BJ (cell line): Measurements from ENCODE around the gene ZNF689. TPM values are rescaled to one million over a fixed set of nuclear protein-coding genes. Genes with fewer than 3 reads are reported as not detected.

Source experiments
- CTCF ChIA-PET: fragments of 350-600 bp; formaldehyde crosslinking; extraction: SDS; loops from one replicate; lab custom pipeline; 2021; ENCODE audit warnings: antibody characterized with exemption, inconsistent platforms; lab: Yijun Ruan, JAX
- POLR2A ChIA-PET: fragments of 300-600 bp; sonication (Branson Sonifier 250); formaldehyde crosslinking; extraction: SDS; loops from one replicate; lab custom pipeline; 2021; ENCODE audit warnings: antibody characterized with exemption; lab: Charles Lee
- DNase-seq: peaks from one replicate; pipeline ENCODE4 v3.0.0-alpha.2; 2011; ENCODE audit warnings: low read depth
- H3K27me3 ChIP-seq: 2 replicates; pipeline ENCODE4 v1.6.0; 2011; ENCODE audit warnings: low read length; ENCODE audit not compliant: control insufficient read depth, insufficient read depth
- H3K36me3 ChIP-seq: 2 replicates; pipeline ENCODE4 v1.5.1; 2011; ENCODE audit warnings: low read length; ENCODE audit not compliant: control insufficient read depth, insufficient read depth
- H3K4me3 ChIP-seq: 2 replicates; pipeline ENCODE4 v1.5.1; 2011; ENCODE audit warnings: low read depth, mild to moderate bottlenecking, control low read depth, low read length
- CTCF ChIP-seq: IDR thresholded peaks from 2 replicates; pipeline ENCODE4 v1.5.1; 2011; ENCODE audit warnings: low read depth, mild to moderate bottlenecking, control low read depth, inconsistent platforms, low read length, moderate library complexity; ENCODE audit not compliant: insufficient read depth
- polyA plus RNA-seq: library from polyadenylated mRNA; depleted of rRNA; stranded (reverse); fragments of >200 nt; gene quantifications from 2 replicates; pipeline ENCODE4 v1.2.3, GENCODE V29; 2011

The ZNF689 gene
- polyA plus RNA-seq, 1 experiment, result 4.1 TPM

- no peak for TF ChIP-seq CTCF
- DNase-seq, result no peak
- H3K27me3 ChIP-seq, result no peaks in the 10 kb centered on the region; the same call in 1 of the 2 replicates
- H3K4me3 ChIP-seq, result no peak overlapping the region
- ChIA-PET CTCF (interaction anchor here (0.9 to 1.6 kb wide), 3 partner anchors 26 to 194 kb away, joined by 3 read pairs; partner anchors contain the start of gene DCTPP1), POLR2A (no interaction called here)
- no peaks in the 10 kb centered on the region for H3K36me3 ChIP-seq
Observed at GRCh38 chr16:30623536-30624283, 13.5 kb upstream of the ZNF689 start.

DNA sequence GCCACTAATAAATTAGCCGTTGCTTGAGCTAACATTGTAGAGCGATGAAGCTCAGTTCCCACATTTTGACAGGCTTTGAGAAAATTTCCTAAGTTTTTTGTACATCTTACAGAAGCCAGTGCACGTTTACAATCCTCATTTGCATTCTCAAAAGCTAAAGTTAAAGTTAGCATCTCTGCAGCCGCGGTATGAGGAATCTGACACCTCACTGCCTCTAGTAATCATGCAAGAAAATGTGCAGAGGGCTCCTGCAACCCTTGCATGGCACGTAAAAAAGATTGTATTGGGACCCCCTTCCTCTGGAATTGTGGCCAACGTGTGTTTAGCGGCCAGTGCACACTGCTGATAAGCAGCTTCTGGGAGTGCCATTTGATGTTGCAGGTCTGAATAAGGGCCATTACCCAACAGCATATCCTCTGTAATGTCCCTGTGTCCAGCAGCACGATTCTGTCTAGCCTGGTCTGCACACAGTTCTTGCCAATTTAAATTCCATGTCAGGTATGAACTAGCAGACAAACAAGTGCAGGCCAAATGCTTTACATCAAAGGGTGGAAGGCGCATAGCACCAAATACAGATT is 12.4 kb upstream of the ZNF689 start:
- POLR2A ChIA-PET, result interaction anchor here (0.7 kb wide), 1 partner anchor 12 kb away, joined by 3 read pairs; no protein-coding TSS in a partner anchor
- no peak overlapping the region for H3K4me3 ChIP-seq
- CTCF ChIA-PET, result interaction anchor here (0.9 kb wide), 1 partner anchor 24 kb away, joined by 3 read pairs; no protein-coding TSS in a partner anchor
- DNase-seq, result no peak
- no peaks in the 10 kb centered on the region for H3K36me3 ChIP-seq
- H3K27me3 ChIP-seq, result no peaks in the 10 kb centered on the region; the same call in 1 of the 2 replicates
- no peak for TF ChIP-seq CTCF

GRCh38 chr16:30621765-30622164 is 11.6 kb upstream of the ZNF689 start:
- CTCF ChIA-PET, result interaction anchor here (0.9 kb wide), 1 partner anchor 23 kb away, joined by 3 read pairs; no protein-coding TSS in a partner anchor
- Histone ChIP-seq H3K4me3 (no peak overlapping the region), H3K27me3 (no peaks in the 10 kb centered on the region; the same call in 1 of the 2 replicates), H3K36me3 (no peaks in the 10 kb centered on the region)
- DNase-seq, result no peak
- TF ChIP-seq CTCF, result no peak
- POLR2A ChIA-PET, result interaction anchor here (0.7 kb wide), 1 partner anchor 13 kb away, joined by 3 read pairs; no protein-coding TSS in a partner anchor

DNA sequence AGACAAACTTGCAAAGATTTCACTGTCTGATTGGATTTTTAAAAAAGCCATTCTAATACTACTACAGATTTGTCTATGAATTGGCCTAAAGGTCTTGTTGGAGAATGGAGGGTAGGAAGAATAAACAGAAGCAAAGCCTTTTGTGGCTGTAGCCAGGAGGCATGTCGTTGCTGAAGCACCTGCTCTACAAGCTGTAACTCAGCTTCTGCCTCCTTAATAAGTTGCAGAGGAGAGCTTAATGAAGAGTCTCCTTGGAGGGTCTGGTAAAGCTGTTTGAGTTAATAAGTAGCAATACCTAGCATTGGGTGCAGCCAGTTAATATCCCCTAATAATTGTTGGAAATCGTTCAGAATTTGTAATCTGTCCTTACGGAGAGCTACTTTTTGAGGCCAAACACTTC is 10.0 kb upstream of the ZNF689 start:
- Histone ChIP-seq H3K36me3 (no peaks in the 10 kb centered on the region), H3K4me3 (no peak overlapping the region), H3K27me3 (no peaks in the 10 kb centered on the region; the same call in 1 of the 2 replicates)
- no peak for TF ChIP-seq CTCF
- CTCF ChIA-PET, result interaction anchor here (0.7 to 1.8 kb wide), 6 partner anchors 9 to 599 kb away, joined by 3 to 9 read pairs (median 3); no protein-coding TSS in a partner anchor
- POLR2A ChIA-PET, result no interaction called here
- DNase-seq, result no peak

- ChIA-PET CTCF (interaction anchor here (0.7 to 1.8 kb wide), 7 partner anchors 10 to 599 kb away, joined by 3 to 9 read pairs (median 3); no protein-coding TSS in a partner anchor), POLR2A (no interaction called here)
- no peak for TF ChIP-seq CTCF
- no peak for DNase-seq
- Histone ChIP-seq H3K4me3 (no peak overlapping the region), H3K27me3 (no peaks in the 10 kb centered on the region; the same call in 1 of the 2 replicates), H3K36me3 (no peaks in the 10 kb centered on the region)
Observed at GRCh38 chr16:30619638-30620037, 9.4 kb upstream of the ZNF689 start.
